T-helper 9 cell (primary cell): ENCODE results near the gene AP3D1.
A peak's percentile ranks its signal among the peaks of the same experiment; 100 is the strongest.

ENCODE experiments used
- DNase-seq: peaks from one replicate; pipeline ENCODE4 v3.0.0-alpha.2; 2020

The AP3D1 gene

GRCh38 chr19:2058570-2059421 is 92.6 kb downstream of the AP3D1 start:
- no peak for DNase-seq

GRCh38 chr19:2057484-2058469 is 93.6 kb downstream of the AP3D1 start:
- DNase-seq, result no peak

GRCh38 chr19:2056837-2057192 is 94.6 kb downstream of the AP3D1 start:
- DNase-seq, result no peak

- DNase-seq, result no peak
These were observed 95.2 kb downstream of the AP3D1 start for GRCh38 chr19:2055931-2056836.

- no peak for DNase-seq
These were observed 96.6 kb downstream of the AP3D1 start for GRCh38 chr19:2054763-2055162.

- no peak for DNase-seq
These were observed 97.6 kb downstream of the AP3D1 start for GRCh38 chr19:2053601-2054389.

- DNase-seq, result peak; percentile 49
These were observed 99.3 kb downstream of the AP3D1 start for GRCh38 chr19:2051773-2052704.

- DNase-seq, result peak; percentile 96
These were observed 100.2 kb downstream of the AP3D1 start, which contains the start of gene MKNK2 for GRCh38 chr19:2050991-2051772. MKNK2 (minus strand) TSS chr19:2051244; CDS start chr19:2050851, 393 bp downstream.
